Measurements from ENCODE around the gene FEV. TPM values are rescaled to one million over a fixed set of nuclear protein-coding genes. Genes with fewer than 3 reads are reported as not detected.

Gene FEV
- total and polyA plus RNA-seq, 5 experiments from 2014 or later = not detected

DNA sequence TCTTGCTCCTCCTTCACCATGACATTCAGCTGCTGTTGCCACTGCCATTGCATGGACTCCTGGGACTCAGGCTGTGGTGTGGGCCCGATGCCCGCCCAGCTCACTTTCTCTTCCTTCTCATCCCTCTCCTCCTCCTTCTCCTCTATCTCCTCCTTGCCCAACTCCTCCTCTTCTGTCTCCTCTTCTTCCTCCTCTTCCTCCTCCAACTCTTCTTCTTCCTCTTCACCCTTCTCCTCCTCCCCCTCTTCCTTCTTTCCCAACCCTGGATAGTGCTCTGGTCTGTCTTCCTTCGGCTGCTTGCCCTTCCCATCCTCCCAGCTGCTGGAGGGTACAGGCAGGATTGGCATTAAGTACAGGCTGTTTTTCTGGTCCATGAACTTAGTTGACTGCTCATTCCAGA lies 19.0 kb upstream of the FEV start:
- Mint-ChIP-seq H3K27me3 (peaks cover 30 to 91% (median 73%) of the 10 kb centered on the region in 5 donors), H3K4me3 (peak overlapping the region in 8 of 10 donors; percentile 24 to 82 (median 64)), H3K9me3 (no peaks in the 10 kb centered on the region), H3K27ac (no peak overlapping the region), H3K4me1 (peaks cover 9 to 23% (median 16%) of the 10 kb centered on the region in 4 donors), H3K36me3 (peaks cover 0 to 4% (median 0%) of the 10 kb centered on the region in 3 donors)
- ATAC-seq (no peak), DNase-seq (no peak)
- POLR2A ChIA-PET = no interaction called here

DNA sequence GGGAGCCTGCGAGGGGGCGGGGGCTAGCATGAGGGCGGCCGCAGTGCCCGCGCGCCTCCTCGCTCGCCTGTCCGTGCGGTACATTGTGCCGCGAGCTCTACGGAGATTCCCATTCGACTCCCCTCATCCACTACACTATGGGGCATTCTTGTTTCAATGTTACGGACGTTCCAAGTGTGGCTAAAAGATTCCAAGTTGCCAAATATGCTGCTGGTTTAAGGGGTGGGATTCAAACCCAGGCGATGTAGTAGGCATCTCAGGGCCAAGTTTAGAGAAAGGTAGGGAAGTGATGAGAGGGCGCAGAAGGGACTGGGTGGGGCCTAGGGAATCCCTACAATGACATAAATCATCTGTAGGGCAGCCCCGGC lies 18.3 kb upstream of the FEV start:
- Mint-ChIP-seq H3K27me3 (peaks cover 32 to 90% (median 76%) of the 10 kb centered on the region in 5 donors), H3K4me3 (peak overlapping the region; percentile 0 to 82 (median 63)), H3K4me1 (peaks cover 9 to 23% (median 16%) of the 10 kb centered on the region in 4 donors), H3K27ac (no peak overlapping the region), H3K9me3 (no peaks in the 10 kb centered on the region), H3K36me3 (peaks cover 0 to 4% (median 0%) of the 10 kb centered on the region in 3 donors)
- DNase-seq (no peak), ATAC-seq (no peak)
- POLR2A ChIA-PET = interaction anchor here (0.6 kb wide), 1 partner anchor 679 kb away, joined by 6 read pairs; no protein-coding TSS in a partner anchor

DNA sequence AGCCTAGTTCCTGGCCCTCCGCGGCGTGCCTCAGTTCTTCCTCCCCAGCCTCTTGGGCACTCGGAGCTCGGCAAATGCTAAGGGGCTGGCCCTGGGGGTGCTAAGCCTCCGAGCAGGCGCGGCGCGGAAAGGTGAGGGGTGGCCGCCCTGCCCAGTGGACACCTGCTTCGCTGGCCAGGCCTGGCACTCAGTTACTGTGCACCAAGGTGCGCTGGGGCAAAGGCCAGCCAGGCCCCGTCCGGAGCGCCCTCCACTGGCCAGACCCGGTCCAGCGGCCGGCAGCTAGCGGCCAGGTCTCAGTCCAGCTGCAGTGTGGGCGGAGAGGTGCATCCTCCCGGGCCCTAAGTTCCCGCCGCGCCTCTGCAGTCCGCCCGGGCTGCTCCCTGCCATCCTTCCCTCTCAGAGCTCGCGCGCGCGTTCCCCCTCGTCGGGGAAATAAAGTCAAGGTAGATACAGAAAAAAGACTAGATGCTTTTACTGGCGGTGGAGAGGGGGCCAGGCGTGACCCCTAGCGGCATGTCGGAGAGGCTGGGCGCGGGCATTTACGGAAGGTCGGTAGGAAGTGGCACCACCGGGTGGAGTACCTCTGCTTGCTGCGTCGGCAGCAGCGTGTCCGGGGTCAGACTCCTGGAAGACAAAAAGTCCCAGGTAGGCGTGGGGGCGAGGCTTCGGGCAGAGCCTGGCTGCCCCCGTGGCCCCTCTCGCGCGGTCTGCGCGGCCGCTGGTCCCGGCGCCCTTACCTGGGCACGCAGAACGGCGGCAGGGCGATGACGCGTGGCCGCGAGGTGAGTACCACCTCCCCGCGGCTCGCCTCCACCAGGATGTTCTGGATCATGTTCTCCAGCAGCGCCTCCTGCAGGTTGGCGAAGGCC lies 17.6 kb upstream of the FEV start:
- Mint-ChIP-seq H3K36me3 (peaks cover 0 to 4% (median 0%) of the 10 kb centered on the region in 3 donors), H3K4me3 (peak overlapping the region; percentile 60 to 88 (median 82)), H3K9me3 (no peaks in the 10 kb centered on the region), H3K27me3 (peaks cover 36 to 90% (median 77%) of the 10 kb centered on the region in 5 donors), H3K27ac (no peak overlapping the region), H3K4me1 (peaks cover 9 to 23% (median 16%) of the 10 kb centered on the region in 4 donors)
- POLR2A ChIA-PET = interaction anchor here (0.6 to 1.0 kb wide), 2 partner anchors 8 to 678 kb away, joined by 3 to 6 read pairs; no protein-coding TSS in a partner anchor
- DNase-seq (peak in 7 of 10 donors; percentile 17 to 53 (median 37)), ATAC-seq (peak; percentile 63 to 66)

- Mint-ChIP-seq H3K27me3 (peaks cover 34 to 90% (median 78%) of the 10 kb centered on the region in 5 donors), H3K36me3 (peaks cover 0 to 2% (median 1%) of the 10 kb centered on the region in 3 donors), H3K4me1 (peaks cover 10 to 23% (median 17%) of the 10 kb centered on the region in 4 donors), H3K4me3 (peak overlapping the region; percentile 4 to 88 (median 57)), H3K9me3 (no peaks in the 10 kb centered on the region), H3K27ac (peak overlapping the region in 1 of 10 donors; percentile 56)
- POLR2A ChIA-PET = interaction anchor here (1.0 kb wide), 1 partner anchor 9 kb away, joined by 3 read pairs; no protein-coding TSS in a partner anchor
- ATAC-seq (peak; percentile 37 to 46), DNase-seq (no peak)
Measured at GRCh38 chr2:219001577-219002394, 16.8 kb upstream of the FEV start.

DNA sequence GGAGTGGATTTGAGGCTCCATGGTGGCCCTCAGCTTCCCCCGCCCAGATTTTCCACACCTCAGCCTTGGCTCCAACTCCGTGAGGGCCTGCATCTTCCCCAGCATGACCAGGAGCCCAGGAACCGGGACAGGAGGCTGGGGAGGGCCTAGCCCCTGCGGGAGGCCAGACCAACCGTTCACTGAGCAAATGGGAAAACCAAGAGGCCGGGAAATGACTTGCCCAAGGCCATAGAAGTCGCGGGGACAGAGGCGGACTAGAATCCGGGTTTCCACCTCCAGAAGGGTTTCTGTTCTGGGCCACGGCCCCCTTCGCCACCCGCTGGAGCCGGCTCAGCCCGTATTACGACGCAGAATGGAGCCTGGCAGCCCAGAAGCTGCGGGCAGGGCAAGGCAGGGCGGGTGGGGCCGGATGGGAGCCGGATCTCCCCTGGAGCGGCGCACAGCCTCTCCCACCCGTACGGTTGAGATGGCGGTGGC lies 16.2 kb upstream of the FEV start:
- ATAC-seq = peak; percentile 26 to 31
- no peak overlapping the region for H3K27ac Mint-ChIP-seq
- DNase-seq = no peak
- peaks cover 33 to 92% (median 77%) of the 10 kb centered on the region in 5 donors for H3K27me3 Mint-ChIP-seq
- H3K36me3 Mint-ChIP-seq = peaks cover 0 to 2% (median 0%) of the 10 kb centered on the region in 3 donors
- POLR2A ChIA-PET = no interaction called here
- no peaks in the 10 kb centered on the region for H3K9me3 Mint-ChIP-seq
- peaks cover 10 to 29% (median 19%) of the 10 kb centered on the region in 4 donors for H3K4me1 Mint-ChIP-seq
- H3K4me3 Mint-ChIP-seq = peak overlapping the region in 7 of 10 donors; percentile 8 to 79 (median 45)

DNA sequence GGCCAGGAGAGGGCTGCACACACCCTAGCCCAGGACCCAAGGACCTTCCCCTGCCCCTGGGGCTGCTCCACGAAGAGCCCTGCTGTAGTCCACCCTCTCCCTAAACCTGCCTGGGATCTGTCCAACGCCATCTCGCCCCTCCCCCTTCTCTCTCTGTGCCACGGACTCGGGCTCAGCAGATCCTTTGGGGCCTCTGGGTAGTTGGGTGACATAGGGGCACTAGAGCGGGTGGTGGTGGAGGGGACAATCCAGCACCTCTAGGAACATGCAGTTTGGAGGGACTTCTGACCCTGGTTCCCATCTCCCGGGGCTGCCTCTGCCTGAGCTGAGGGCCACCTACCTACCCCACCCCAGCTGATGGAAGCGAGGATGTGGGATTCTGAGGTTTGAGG lies 15.6 kb upstream of the FEV start:
- no peak for ATAC-seq
- Mint-ChIP-seq H3K9me3 (no peaks in the 10 kb centered on the region), H3K27me3 (peaks cover 35 to 92% (median 77%) of the 10 kb centered on the region in 5 donors), H3K27ac (no peak overlapping the region), H3K36me3 (peaks cover 0 to 2% (median 0%) of the 10 kb centered on the region in 3 donors), H3K4me1 (peaks cover 11 to 34% (median 23%) of the 10 kb centered on the region in 4 donors), H3K4me3 (peak overlapping the region in 7 of 10 donors; percentile 8 to 79 (median 45))
- DNase-seq = no peak
- POLR2A ChIA-PET = no interaction called here

DNA sequence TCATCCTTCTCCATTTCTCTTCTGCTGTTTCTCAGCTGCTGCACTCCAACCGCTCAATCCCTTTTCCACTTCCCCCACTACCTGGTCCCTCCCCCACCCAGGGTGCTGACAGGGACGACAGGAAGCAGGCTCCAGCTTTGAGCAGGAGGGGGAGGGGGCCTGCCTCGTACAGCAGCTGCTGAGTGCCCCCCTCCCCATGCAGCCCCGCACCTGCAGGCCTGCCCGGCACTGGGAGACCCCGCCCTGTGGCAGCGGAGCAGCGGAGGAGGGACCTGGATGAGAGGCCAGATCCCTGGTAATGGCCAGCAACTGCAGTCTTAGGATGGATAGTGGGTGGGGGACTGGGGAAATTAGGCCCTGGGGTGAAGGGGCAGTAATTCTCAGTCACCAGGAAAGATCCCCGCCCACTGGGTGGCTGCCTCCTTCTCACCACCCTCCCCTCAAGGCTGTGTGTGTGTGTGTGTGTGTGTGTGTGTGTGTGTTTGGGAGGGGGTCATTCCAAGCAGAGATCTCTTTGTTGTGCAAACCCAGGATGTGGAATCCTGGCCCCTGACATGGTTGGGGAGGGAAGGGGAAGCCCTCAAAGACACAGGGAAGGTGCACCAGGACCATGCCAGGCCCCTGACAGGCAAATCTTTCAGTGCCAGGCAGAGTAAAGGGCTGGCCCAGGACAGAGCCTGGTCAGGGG lies 15.0 kb upstream of the FEV start:
- Mint-ChIP-seq H3K9me3 (no peaks in the 10 kb centered on the region), H3K4me3 (peak overlapping the region in 1 of 10 donors; percentile 5), H3K27ac (peak overlapping the region in 2 of 10 donors; percentile 7 to 49), H3K4me1 (peaks cover 14 to 37% (median 24%) of the 10 kb centered on the region in 4 donors), H3K36me3 (peaks cover 0 to 2% (median 0%) of the 10 kb centered on the region in 3 donors), H3K27me3 (peaks cover 41 to 92% (median 77%) of the 10 kb centered on the region in 5 donors)
- ATAC-seq = no peak
- POLR2A ChIA-PET = no interaction called here
- no peak for DNase-seq

DNA sequence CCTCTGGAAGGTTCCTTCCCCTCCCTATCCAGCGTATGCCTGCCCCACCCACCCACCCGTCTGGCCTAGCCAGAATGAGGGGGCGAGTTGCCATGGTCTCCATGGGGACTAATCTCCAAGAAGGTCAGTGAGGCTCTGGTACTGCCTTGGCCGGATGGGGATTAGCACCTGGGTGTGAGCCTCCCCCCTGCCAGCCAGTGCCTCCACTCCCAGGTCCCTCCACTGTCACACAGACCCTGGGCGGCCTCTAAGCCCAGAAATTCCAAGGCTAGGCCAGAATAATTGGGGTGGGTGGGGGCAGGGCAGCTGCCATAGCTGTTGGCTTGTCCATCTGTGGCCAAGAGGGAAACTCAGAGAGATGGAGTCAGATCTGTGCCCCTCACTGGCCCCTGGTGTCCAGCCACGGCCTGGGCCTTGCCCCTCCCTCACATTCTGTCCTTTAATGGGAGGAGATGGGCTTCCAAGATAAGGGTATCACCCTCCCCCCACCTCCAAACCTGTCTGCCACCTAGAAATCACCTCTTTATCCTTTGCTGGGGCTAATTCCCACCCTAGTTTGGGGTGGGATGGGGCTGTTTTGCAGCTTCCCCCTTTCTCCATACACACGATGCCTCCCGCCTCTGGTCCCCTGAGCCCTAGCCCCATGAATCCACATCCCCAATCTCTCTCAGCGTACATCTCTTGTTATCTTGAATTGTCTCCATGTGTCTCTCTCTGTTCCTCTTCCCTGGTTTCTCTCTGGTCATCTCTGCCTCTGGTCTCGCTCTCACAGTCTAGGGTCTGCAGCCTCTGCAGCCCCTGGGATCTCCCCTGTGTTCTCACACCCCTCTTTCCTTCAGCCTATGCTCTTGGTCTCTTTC lies 14.3 kb upstream of the FEV start:
- DNase-seq (no peak), ATAC-seq (no peak)
- Mint-ChIP-seq H3K27me3 (peaks cover 38 to 92% (median 72%) of the 10 kb centered on the region in 5 donors), H3K4me3 (peak overlapping the region in 2 of 10 donors; percentile 5 to 32), H3K27ac (peak overlapping the region in 1 of 10 donors; percentile 7), H3K9me3 (no peaks in the 10 kb centered on the region), H3K4me1 (peaks cover 13 to 37% (median 24%) of the 10 kb centered on the region in 4 donors), H3K36me3 (peaks cover 0 to 2% (median 0%) of the 10 kb centered on the region in 3 donors)
- POLR2A ChIA-PET = no interaction called here

DNA sequence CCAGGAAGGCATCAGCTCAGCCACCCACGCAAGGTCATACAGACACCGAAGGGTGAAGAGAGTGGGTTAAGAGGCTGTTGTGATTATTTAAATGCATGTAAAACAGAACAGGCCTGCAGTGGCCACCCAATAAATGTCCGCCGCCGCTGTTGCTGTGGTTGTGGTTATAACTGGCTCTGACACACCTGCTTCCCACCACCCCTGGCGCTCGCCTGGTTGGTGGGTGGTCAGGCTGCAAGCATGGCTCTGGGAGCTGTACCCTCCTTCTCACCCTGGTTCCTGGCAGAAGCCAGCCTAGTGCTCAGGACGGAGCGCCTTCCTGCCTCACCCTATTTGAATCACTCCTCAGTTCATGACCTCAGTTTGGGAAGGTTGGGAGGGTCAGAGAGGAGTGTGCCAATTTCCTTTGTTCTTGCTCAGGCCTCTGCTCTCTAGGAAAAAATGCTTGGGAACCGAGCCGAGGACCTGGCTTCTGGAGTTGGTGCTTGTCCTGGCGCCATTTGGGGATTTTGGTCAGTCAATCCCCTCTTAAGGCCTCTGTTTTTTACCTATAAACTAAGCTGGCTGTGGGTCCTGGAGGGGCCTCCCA lies 13.5 kb upstream of the FEV start:
- POLR2A ChIA-PET = no interaction called here
- DNase-seq (no peak), ATAC-seq (no peak)
- H3K36me3 Mint-ChIP-seq = peaks cover 0 to 2% (median 0%) of the 10 kb centered on the region in 3 donors
- H3K27ac Mint-ChIP-seq = no peak overlapping the region
- H3K27me3 Mint-ChIP-seq = peaks cover 30 to 90% (median 68%) of the 10 kb centered on the region in 5 donors
- peaks cover 9 to 31% (median 24%) of the 10 kb centered on the region in 4 donors for H3K4me1 Mint-ChIP-seq
- H3K4me3 Mint-ChIP-seq = peak overlapping the region in 1 of 10 donors; percentile 42
- H3K9me3 Mint-ChIP-seq = no peaks in the 10 kb centered on the region

GRCh38 chr2:218997731-218998130 lies 12.7 kb upstream of the FEV start:
- H3K4me3 Mint-ChIP-seq = peak overlapping the region in 2 of 10 donors; percentile 20 to 42
- no peak overlapping the region for H3K27ac Mint-ChIP-seq
- no peak for ATAC-seq
- POLR2A ChIA-PET = no interaction called here
- peaks cover 7 to 24% (median 19%) of the 10 kb centered on the region in 4 donors for H3K4me1 Mint-ChIP-seq
- peaks cover 26 to 83% (median 64%) of the 10 kb centered on the region in 5 donors for H3K27me3 Mint-ChIP-seq
- H3K9me3 Mint-ChIP-seq = no peaks in the 10 kb centered on the region
- H3K36me3 Mint-ChIP-seq = peaks cover 0 to 2% (median 0%) of the 10 kb centered on the region in 3 donors
- DNase-seq = no peak

GRCh38 chr2:218996937-218997336 lies 12.0 kb upstream of the FEV start:
- peaks cover 26 to 83% (median 63%) of the 10 kb centered on the region in 5 donors for H3K27me3 Mint-ChIP-seq
- H3K36me3 Mint-ChIP-seq = peaks cover 0 to 2% (median 0%) of the 10 kb centered on the region in 3 donors
- no peaks in the 10 kb centered on the region for H3K9me3 Mint-ChIP-seq
- DNase-seq = no peak
- peaks cover 5 to 16% (median 15%) of the 10 kb centered on the region in 4 donors for H3K4me1 Mint-ChIP-seq
- peak overlapping the region in 2 of 10 donors; percentile 60 to 73 for H3K27ac Mint-ChIP-seq
- H3K4me3 Mint-ChIP-seq = peak overlapping the region in 2 of 10 donors; percentile 12 to 24
- no peak for ATAC-seq
- POLR2A ChIA-PET = interaction anchor here (0.6 kb wide), 1 partner anchor 121 kb away, joined by 3 read pairs; no protein-coding TSS in a partner anchor
